GM21529 (cell line): ENCODE data around the gene PDLIM1.

Source experiments
- ATAC-seq: cut with Tn5 transposase; IDR thresholded peaks from one replicate; pipeline ENCODE4 v1.9.1; 2021; ENCODE audit not compliant: unreplicated experiment

The PDLIM1 gene, protein sequence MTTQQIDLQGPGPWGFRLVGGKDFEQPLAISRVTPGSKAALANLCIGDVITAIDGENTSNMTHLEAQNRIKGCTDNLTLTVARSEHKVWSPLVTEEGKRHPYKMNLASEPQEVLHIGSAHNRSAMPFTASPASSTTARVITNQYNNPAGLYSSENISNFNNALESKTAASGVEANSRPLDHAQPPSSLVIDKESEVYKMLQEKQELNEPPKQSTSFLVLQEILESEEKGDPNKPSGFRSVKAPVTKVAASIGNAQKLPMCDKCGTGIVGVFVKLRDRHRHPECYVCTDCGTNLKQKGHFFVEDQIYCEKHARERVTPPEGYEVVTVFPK

DNA sequence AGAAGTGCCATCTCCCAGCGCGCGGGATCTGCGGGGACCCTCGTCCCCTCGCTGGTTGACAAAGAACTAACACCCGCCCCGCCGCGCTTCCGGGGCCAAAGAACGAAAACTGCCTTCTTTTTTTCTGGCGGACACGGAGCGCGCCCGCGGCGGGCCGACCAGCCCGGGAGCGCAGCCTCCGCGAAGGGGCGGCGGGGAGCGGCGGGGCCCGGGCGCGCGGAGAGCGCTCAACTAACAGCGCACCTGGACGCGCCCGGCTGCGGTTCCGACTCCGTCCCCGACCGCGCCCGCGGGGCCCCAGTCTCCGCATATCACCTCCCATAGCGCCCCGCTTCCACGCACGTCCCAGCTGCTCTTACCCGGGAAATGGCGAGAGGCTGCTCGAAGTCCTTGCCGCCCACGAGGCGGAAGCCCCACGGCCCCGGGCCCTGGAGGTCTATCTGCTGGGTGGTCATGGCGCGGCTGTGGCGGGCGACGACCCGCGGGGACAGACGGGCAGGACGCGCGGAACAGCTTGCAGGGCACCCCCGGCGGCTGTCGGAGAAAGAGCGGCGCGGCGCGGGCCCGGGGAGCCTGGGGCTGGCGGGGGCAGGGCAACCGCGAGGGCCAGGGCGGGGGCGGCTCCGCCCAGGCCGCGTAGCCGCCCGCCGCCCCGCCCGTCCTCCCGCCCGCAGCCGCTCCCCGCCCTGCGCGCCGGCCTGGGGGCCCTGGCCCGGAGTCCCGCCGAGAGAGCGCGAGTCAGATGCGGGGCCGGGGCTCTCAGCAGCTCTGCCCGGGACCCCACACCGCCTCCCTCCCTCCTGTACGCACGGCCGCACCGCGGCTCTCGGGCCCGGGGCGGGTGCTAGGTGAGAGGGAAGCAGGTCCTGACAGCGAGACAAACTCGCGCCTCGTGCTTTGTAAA lies at the start of gene PDLIM1:
TSS of gene PDLIM1 (minus strand) at position 543 of the 904 bp plus-strand sequence. CDS start at position 455, 88 bp downstream.
- peak; percentile 40 for ATAC-seq

DNA sequence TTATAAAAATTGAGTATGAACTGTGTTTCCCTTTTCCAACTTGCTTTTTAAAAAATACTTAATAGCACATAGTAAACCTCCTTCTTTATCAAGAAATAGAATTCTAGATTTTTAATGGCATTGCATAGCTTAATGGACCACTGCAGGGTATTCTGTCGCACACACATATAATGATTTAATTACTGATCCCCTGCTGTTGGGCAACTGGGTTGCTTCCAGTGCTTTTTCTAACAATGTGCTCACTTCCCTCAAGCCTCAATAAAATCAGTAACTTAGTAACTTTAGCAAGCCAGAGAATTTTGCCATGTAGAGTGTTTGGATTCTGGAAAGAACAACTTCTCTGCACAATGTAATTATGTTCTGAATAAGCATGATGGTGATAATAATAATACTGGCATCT lies 49.1 kb upstream of the PDLIM1 start:
- ATAC-seq: no peak

DNA sequence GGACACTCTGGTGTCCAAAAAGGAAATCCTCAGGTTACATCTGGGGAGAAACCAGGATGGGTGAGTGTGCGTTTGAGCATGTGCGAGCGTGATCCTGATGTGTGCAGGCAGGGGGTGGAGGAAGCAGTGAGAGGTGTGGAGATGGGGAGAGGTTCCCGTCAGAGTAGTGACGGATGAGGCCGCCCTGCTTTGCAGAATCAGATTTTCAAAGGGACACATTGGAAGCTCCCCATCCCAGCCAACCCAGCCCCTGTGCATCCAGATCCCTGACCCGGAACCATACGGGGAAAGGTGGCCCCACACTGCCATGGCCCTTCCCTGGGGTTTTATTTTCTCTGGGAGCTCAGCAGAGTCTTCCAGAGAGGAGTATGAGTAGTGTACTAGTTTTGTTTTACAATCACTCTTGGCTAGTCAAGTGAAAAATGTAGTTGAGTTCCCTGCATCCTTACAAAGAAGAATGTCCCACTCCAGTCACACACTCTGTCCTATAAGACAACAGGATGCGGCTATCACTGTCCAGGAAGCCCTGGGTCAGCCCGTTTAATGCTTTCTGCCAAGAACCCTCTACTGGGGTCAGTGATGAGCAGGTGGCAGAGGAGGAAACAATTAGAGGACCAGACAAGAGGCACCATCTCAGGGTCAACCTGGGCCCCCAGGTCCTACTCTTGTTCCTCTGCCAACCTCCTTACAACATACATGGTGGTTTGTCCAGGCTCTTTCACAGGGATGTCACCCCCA lies 46.8 kb upstream of the PDLIM1 start:
- no peak for ATAC-seq

DNA sequence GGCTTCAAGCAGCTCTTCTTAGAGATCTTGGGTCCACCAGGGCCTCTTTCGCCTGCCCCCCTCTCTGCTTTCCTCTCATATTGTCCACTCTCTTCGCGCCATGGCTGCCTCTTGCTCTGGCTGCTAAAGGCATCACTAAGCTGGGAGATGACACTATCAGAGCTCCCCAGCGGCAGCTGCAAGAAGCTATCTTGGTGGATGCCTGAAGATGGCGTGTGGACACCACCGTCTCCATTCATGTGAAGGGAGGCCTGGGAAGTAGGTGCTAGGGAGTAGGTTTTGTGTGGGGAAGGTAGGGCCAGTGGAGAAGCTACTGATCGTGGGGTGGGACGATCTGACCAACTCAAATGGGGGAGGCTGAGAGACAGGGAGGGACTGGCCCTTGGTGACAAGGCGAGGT lies 45.9 kb upstream of the PDLIM1 start:
- ATAC-seq: no peak

DNA sequence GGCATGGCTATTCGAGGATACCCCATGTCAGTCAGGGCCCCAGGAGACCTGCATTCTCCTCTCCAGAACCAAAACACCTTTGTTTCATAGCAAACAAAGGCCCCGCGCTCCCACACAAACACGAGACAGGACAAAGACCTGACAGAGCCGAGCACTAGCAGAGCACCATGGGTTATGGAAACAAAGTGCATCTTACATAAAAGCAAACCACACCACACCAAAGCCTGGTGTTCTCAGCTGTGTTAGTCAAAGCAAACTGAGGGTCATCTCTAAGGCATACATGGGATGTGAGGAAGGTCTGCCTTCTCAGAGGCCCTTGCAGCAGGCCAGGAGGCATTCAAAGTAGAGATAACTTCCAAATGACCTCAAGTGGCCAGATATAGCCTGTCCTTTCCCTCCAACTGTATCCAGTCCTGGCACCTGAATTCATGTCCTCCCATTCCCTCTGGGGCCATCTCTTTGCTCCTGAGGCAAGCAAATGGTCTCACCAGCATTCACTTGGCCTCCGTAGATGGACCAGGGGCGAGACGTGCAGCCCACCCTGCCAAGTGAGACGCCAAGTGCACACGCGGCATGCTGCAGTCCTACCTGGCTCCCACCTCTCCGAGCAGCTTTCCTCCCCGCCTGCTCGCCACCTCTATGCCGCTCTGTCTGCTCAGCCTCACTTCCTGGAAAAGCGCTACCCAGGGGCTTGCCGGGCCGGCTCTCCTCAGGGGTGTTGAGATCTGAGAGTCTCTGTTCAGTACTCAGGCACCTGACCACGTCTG lies 45.3 kb upstream of the PDLIM1 start:
- no peak for ATAC-seq

DNA sequence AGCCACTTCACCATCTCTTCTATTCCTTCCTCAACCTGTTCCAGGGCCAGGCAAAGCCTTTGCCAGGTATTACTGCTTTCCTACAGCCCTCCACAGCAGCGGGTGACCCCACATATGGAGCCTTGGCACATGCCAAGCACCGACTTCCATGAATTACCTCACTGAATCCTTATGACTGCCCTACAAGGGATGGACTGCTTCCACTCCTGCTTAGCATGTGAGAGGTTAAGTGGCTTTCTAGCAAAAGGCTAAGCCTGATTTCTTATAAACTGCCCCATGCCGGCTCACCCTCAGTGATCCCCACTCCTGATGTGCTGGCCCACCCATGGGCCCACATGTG lies 44.0 kb upstream of the PDLIM1 start:
- no peak for ATAC-seq

DNA sequence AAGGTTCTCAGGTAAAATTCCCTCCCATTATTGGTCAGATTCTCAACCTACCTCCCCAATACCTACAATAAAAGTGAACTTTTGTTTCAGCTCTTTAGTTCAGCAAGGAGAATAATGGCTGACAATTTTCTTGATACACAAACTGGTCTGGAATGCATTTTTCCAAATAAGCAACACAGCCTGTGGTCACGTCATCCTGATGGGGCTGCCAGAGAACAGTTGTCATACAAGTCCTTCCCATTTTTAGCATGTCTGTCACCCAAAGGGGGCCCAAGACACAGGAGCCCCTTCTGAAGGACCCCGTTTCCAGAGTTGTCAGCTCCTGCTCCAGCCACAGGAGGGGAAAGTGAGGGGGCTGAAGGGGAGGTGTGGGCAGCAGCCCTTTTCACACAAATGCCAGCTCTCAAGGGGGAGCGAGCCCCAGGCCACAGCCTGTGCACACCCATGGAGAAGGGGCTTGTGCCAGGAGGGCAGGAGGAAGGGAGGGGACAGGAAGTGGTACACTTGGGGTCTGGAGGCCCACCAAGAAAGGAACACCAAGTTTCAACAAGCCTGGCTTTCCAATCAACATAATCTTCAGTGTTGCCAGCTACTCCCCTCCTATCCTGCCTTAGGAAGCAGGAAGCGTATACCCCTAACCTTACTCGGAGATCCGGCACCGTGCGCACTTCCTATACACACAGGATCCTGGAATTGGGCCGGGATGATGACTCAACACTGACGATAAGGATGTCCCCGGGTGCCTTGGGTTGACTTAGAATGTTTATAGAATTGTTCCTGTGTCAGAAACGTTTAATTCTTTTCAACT lies 43.4 kb upstream of the PDLIM1 start:
- no peak for ATAC-seq

DNA sequence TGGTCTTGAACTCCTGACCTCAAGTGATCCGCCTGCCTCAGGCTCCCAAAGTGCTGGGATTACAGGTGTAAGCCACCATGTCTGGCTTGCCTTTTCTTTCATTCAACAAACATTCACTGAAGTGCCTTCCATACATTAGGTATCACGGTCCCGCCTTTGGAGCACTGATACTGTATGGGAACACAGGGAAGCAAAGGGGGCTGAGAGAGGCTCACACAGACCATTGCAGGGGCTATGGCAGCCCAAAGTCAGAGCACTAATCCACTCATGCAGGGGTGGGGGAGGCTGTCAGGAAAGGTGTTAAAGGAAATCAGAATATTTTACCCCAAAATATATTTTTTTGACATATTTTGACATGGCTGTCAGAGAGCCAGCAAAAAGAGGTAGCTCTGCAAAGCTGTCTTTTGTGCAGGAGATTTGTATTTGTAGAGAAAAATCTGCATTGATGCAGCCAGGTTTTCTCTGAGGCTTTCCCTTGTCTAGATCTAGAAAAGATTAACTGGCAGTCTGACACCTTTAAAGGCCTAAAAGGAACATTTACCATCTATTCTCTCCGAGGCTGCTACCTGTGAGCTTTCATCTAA lies 42.0 kb upstream of the PDLIM1 start:
- ATAC-seq: no peak

DNA sequence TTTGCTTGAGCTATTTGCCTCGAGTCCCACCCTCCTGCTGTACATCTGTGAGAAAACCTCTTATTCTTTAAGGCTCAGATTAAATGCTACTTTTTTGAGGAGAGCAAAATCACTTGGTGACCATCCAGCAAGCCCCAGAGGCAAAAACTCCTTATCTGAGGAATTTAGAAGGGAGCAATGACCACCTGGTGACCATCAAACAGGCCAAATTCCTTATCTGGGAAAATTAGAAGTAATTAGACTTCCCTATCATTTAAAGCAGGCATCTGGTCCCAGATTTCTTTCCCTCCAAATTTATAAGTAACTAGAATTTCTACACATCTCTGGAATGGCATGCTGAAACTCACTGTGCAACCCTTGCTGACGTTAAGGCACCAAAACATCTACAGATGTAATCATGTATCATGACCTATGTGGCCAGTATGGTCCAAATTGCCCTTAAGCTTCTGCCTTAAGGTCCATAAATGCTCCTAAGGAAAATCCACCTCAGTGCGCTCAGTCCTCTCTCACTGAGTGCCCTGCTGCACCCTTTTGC lies 40.9 kb upstream of the PDLIM1 start:
- no peak for ATAC-seq

DNA sequence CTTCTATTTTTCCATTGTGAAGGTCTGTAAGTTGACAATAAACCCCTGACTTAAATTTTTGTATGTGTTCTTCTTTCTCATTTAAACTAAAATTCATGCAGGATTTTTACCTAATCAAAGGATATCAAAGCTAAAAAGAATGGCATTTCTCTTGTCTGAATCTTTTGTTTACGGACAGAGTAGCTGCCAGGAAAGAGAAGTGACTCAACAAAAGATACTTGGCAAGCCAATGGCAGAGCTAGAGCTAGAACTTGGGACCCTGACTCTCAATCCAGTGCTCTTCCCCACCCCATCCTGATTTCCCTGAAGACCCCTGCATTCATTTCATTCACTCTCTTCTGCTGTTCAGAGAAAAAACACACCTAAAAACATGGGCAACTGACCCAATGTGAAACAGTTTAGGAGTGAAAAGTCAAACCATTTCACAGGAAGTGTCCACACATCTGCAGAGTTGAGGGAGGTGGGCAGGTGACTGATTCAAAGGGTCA lies 40.2 kb upstream of the PDLIM1 start:
- ATAC-seq: no peak

DNA sequence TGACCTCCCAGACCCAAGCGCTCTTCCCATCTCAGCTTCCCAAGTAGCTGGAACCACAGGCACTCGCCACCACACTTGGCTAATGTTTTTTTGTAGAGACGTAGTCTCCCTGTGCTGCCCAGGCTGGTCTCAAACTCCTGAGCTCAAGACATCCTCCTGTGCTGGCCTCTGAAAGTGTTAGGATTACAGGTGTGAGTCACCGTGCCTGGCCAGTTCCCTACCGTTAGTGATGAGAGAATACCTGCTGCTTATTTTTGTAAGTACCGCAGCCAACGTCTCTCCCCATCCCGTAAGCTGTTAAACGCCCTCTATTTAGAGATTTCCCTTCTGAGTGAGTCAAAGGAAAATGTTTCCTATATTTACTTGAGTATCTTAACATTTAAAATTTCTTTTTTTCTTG lies 38.5 kb upstream of the PDLIM1 start:
- ATAC-seq: no peak

DNA sequence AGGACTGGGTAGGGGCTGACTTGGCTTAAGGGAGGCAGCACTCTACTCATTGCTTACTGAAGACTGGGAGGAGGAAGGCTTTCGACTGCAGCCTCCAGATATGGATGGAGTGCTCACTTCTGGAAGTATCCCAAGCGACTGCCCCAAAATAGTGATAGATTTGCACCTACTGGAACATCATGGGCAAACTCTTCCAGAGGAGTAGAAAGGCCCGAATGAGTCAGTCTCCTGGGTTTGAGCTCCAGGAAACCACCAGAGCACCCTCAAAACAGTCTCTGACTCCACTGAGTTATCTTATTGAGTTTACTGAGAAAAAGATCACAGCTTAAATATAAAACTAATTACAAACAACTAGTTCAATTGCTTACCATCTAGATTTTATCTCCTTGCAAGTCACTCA lies 37.2 kb upstream of the PDLIM1 start:
- ATAC-seq: no peak

DNA sequence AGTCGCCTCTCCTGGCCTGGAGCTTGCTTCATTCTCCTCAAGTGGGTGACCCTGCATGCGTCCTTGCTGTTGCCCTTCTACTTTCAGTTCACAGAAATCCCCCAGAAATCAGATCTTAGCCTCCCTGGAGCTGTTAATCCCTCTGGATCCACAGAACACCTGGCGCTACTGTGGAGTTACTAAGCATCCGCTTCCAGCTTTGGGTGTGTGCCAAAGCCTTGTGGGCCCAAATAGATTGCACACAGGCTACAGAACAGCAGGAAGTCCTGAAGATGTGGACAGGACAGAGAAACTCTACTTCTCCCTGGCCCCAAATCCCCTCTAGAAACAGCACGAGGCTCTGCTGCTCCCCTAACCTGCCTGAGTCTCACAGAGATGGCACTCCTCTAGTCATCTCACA lies 36.6 kb upstream of the PDLIM1 start:
- no peak for ATAC-seq

DNA sequence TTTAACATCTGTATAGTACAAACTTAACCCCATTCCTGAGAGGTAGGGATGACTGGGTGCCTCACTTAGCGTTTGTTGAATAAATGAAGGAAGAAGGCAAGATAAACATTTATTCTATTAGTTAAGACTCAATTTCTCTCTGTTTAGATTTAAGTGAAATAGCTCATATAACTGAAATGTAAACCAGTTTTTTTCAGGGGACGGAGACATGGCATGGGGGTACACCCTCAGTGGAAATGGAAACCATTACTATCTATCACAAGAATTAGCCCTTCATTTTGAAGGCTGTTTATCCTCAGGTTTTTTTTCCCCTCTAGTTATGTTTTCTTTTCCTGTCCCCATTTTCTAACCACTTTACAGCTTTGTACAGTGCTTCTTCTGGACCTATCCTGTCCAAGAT lies 35.6 kb upstream of the PDLIM1 start:
- no peak for ATAC-seq

DNA sequence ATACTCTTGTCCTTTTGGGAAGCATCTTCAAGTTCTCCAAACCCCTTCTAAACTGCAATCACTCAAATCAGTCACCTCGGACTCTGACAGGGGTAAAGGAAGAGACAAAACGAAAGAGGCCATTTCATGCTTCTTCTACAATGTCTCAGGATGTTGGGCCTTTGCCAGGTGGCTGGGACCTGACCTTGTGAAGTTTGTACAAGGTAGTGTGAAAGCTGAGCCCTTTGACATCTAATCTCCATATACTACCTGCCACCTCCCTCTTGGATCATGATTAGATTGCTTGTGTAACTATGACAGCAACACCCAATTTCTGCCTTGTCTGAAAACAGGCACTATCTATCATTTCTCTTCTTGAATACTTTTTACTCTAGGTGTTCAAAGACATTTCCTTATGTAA lies 35.1 kb upstream of the PDLIM1 start:
- no peak for ATAC-seq

DNA sequence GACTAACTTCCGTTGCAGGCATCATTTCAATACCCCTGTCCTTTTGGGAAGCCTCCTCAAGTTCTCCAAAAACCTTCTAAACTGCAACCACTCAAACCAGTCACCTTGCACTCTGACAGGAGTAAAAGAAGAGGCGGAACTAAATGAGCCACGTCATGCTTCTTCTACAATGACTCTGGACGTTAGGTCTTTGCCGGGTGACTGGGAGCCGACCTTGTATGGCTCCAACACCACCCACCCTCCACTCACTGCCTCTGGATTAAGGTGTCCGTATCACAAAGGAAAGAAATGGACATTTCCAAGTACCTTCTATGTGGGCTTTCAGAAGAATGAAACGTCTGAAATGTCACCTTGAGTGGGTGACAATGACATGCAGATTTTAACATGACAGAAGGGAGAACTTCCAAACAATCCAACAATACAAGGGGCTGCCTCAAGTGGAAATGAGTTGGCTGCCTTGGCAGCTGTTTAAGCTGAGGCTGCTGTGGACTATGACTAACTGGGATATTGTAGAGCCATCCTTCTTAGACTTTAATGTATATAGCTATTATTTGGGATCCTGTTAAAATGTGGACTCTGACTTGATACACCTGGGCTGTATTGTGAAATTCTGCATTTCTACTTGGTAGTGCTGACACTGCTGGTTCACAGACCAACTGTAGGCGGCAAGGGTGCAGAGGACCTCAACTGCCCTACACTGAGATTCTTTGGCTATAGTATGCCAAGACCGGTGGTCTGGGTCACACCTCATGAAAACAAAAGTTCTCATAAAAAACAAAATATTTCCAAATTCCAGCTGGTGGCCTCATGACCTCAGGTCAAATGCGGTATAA lies 33.8 kb upstream of the PDLIM1 start:
- ATAC-seq: no peak

DNA sequence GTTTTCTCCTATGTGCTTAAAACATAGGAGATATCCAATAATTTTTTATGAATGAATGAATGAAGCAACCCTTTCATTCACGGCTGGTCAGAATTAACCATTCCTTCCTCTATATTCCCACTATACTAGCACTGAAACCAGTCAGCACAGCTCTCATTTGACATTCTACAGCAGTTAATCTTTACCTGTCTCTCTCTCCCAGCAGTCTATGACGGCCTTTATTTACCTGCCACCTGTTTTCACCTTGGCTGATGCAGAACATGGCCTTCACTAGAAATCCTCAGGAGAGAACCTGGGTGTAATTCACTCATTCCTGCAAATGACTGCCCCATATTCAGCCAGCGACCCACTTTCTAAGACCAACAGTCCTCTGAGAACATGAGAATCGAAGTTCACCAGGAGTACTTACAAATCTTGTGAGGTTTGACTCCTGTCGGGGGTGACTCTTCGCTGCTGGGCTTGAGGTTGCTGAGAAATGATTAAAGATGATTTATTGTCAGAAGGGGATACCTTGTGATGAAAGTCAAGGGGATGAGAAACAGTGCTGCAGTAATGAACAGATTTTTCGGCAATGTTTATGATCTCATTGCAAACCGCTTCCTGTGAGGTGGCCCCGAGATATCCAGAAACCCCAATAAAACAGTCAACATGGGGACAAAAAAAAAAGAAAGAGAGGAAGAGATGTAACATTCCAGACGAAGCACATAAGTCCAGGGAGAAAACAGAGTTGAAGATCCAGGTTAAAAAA lies 30.9 kb upstream of the PDLIM1 start:
- ATAC-seq: no peak

DNA sequence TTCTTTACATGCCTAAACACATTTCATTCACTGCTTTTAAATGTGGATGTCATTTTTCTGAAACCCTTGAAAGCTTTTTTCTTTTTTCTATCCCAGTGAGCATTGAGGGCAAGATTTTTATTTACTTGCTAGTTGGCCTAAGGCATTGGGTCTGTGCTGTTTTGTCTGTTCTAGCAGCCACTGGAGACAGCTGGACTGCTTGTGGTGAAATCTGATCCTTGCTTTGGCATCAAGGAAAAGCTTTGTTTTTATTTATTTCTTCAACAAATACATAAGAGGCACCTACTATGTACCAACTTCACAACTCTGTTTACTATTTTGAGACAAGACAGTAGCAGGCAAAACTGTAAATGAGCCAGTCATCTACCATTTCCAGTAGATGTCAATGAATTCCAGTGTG lies 28.4 kb upstream of the PDLIM1 start:
- ATAC-seq: no peak
